K562 (cell line): Measurements from ENCODE around the gene NOP58. TPM values are rescaled to one million over a fixed set of nuclear protein-coding genes. Genes with fewer than 3 reads are reported as not detected.

Source experiments
- HLTF ChIP-seq: fragments of 450-650 bp; IDR thresholded peaks from 2 replicates; pipeline ENCODE4 v1.6.1; 2016
- RBM22 ChIP-seq: fragments of 200-400 bp; formaldehyde crosslinking; IDR thresholded peaks from 2 replicates; pipeline ENCODE4 v1.6.1; 2018; ENCODE audit warnings: low read length, low read depth; ENCODE audit not compliant: poor library complexity, severe bottlenecking
- SOX6 ChIP-seq: fragments of 450-650 bp; IDR thresholded peaks from 2 replicates; pipeline ENCODE4 v1.6.1; 2014; ENCODE audit warnings: mild to moderate bottlenecking
- SUPT5H ChIP-seq: fragments of 450-650 bp; IDR thresholded peaks from 2 replicates; pipeline ENCODE4 v1.6.1; 2016
- ZNF140 ChIP-seq: fragments of 250-450 bp; sonication (Bioruptor Pico); IDR thresholded peaks from 2 replicates; pipeline ENCODE4 v1.8.0; 2021; ENCODE audit warnings: moderate library complexity, mild to moderate bottlenecking, inconsistent platforms
- ZNF282 ChIP-seq: sonication (generic); formaldehyde crosslinking; IDR thresholded peaks from 2 replicates; pipeline ENCODE4 v1.8.1; 2023; ENCODE audit warnings: missing genetic modification reagents
- ZSCAN29 ChIP-seq: fragments of 450-650 bp; IDR thresholded peaks from 2 replicates; pipeline ENCODE4 v1.6.1; 2017
- polyA plus RNA-seq, 8 experiments: library from polyadenylated mRNA; depleted of rRNA in 4 of 8; stranded (reverse) in 5 of 8; unstranded in 3 of 8; fragments of >200 nt; fragmentation: Nextera tagmentation in 2 of 8; fragmentation: Illumina TruSeq in 1 of 8; extraction: Ambion mirVana in 2 of 8; extraction: Trizol in 1 of 8; gene quantifications; 2 replicates each; pipeline versions ENCODE4 v1.2.1 to v1.2.3, GENCODE V29; 2011 to 2014; ENCODE audit warnings: inconsistent platforms in 1 of 8, missing spikeins in 1 of 8
- total RNA-seq, 7 experiments: library from RNA; depleted of rRNA in 6 of 7; stranded (reverse); fragments of >200 nt in 6 of 7; fragmentation: Illumina TruSeq in 2 of 7; extraction: Trizol in 2 of 7; gene quantifications; 2 replicates each; pipeline versions ENCODE4 v1.2.1 to v1.2.3, GENCODE V29; 2011 to 2021; ENCODE audit warnings: low replicate concordance in 1 of 7
- TF ChIP-seq, protein P1 (sequence below): fragments of 450-650 bp; IDR thresholded peaks from one replicate; pipeline ENCODE4 v1.6.1; 2018; ENCODE audit warnings: mild to moderate bottlenecking, moderate library complexity; ENCODE audit not compliant: partially characterized antibody
- TF ChIP-seq, protein P2 (sequence below), 2 experiments: IDR thresholded peaks in 1 of 2; conservative IDR thresholded peaks in 1 of 2; 2 replicates each; pipeline ENCODE4 v1.6.1; 2016; ENCODE audit warnings: low read depth in 2 of 2, mild to moderate bottlenecking in 1 of 2, missing compliant biosample characterization in 1 of 2, missing genetic modification characterization in 1 of 2, moderate library complexity in 1 of 2
- TF ChIP-seq, protein P3 (sequence below): fragments of 250-450 bp; sonication (Bioruptor Pico); IDR thresholded peaks from 2 replicates; pipeline ENCODE4 v1.8.0; 2022; ENCODE audit warnings: inconsistent platforms
- TF ChIP-seq, protein P4 (sequence below), 2 experiments: fragments of 450-650 bp in 1 of 2; sonication (generic) in 1 of 2; formaldehyde crosslinking in 1 of 2; IDR thresholded peaks in 1 of 2; conservative IDR thresholded peaks in 1 of 2; 2 replicates each; pipeline versions ENCODE4 v1.6.1 to v1.8.1; 2016 to 2023; ENCODE audit warnings: mild to moderate bottlenecking in 2 of 2, moderate library complexity in 2 of 2, inconsistent platforms in 1 of 2, missing genetic modification reagents in 1 of 2

Gene NOP58
- total and polyA plus RNA-seq, 9 of the 15 experiments (the other 6 are each of a cell fraction or from before 2014, with no cell fraction given) = 132 to 332 (median 208) TPM

DNA sequence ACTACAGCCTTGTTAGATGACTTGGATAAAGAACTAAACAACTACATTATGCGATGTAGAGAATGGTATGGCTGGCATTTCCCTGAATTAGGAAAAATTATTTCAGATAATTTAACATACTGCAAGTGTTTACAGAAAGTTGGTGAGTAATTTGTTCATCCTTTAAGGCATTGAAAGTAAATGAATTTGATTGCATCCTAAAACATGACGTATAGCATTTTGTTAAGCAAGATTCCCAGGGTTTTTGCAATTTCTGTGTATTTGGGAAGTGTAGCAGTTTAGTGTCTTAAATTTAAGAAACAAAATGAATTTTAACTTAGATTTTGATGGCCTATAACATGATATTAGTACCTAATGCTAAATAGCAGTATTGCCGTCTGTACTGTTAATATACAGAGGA is 24.8 kb downstream of the NOP58 start (continued):
- TF ChIP-seq, protein P1, sequence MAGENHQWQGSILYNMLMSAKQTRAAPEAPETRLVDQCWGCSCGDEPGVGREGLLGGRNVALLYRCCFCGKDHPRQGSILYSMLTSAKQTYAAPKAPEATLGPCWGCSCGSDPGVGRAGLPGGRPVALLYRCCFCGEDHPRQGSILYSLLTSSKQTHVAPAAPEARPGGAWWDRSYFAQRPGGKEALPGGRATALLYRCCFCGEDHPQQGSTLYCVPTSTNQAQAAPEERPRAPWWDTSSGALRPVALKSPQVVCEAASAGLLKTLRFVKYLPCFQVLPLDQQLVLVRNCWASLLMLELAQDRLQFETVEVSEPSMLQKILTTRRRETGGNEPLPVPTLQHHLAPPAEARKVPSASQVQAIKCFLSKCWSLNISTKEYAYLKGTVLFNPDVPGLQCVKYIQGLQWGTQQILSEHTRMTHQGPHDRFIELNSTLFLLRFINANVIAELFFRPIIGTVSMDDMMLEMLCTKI = no peak
- no peak for TF ChIP-seq ZSCAN29
- TF ChIP-seq SUPT5H = no peak
- TF ChIP-seq, protein P2, sequence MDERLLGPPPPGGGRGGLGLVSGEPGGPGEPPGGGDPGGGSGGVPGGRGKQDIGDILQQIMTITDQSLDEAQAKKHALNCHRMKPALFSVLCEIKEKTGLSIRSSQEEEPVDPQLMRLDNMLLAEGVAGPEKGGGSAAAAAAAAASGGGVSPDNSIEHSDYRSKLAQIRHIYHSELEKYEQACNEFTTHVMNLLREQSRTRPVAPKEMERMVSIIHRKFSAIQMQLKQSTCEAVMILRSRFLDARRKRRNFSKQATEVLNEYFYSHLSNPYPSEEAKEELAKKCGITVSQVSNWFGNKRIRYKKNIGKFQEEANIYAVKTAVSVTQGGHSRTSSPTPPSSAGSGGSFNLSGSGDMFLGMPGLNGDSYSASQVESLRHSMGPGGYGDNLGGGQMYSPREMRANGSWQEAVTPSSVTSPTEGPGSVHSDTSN (CRISPR knock-in tag; IDR thresholded peaks at IDR 0.05; ENCODE audit: low read depth) = no peak
- TF ChIP-seq, protein P2 (tag; conservative IDR thresholded peaks at IDR 0.05; ENCODE audit: low read depth) = no peak
- no peak for TF ChIP-seq SOX6
- no peak for TF ChIP-seq RBM22
- TF ChIP-seq, protein P3, sequence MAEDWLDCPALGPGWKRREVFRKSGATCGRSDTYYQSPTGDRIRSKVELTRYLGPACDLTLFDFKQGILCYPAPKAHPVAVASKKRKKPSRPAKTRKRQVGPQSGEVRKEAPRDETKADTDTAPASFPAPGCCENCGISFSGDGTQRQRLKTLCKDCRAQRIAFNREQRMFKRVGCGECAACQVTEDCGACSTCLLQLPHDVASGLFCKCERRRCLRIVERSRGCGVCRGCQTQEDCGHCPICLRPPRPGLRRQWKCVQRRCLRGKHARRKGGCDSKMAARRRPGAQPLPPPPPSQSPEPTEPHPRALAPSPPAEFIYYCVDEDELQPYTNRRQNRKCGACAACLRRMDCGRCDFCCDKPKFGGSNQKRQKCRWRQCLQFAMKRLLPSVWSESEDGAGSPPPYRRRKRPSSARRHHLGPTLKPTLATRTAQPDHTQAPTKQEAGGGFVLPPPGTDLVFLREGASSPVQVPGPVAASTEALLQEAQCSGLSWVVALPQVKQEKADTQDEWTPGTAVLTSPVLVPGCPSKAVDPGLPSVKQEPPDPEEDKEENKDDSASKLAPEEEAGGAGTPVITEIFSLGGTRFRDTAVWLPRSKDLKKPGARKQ (CRISPR knock-in tag) = no peak
- TF ChIP-seq HLTF = no peak
- no peak for TF ChIP-seq ZNF282 (CRISPR knock-in tag)
- TF ChIP-seq ZNF140 (CRISPR knock-in tag) = no peak
- TF ChIP-seq, protein P4, sequence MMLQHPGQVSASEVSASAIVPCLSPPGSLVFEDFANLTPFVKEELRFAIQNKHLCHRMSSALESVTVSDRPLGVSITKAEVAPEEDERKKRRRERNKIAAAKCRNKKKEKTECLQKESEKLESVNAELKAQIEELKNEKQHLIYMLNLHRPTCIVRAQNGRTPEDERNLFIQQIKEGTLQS (IDR thresholded peaks at IDR 0.05) = no peak
- TF ChIP-seq, protein P4 (CRISPR knock-in tag; conservative IDR thresholded peaks at IDR 0.05) = no peak
